ENCODE results near the gene RASAL2. TPM values are rescaled to one million over a fixed set of nuclear protein-coding genes. Genes with fewer than 3 reads are reported as not detected.
"Not testable (repeated sequence)": the region's sequence is repeated elsewhere in the genome, so short reads cannot be mapped to it uniquely, and the experiment has no call there.

The RASAL2 gene
- total and polyA plus RNA-seq, 2 donors (not counting 1 experiment from before 2014, with no cell fraction given): 0.12 TPM; not detected in 1

GRCh38 chr1:178388418-178389145, 294.7 kb downstream of the RASAL2 start:
- Histone ChIP-seq H3K27me3 (replicated peaks in 1 of 4; ENCODE audit: control extremely low read depth in 1 of 4, control insufficient read depth in 3 of 4, insufficient read depth in 4 of 4, low read length in 3 of 4) (no peaks in the 10 kb centered on the region), H2AFZ (ENCODE audit: insufficient read depth, low read depth, low read length, poor library complexity, severe bottlenecking) (no peak overlapping the region), H3K79me2 (ENCODE audit: control insufficient read depth, insufficient read depth, low read length) (no peaks in the 10 kb centered on the region), H3K4me2 (replicated peaks; ENCODE audit: low read depth, low read length, poor library complexity, severe bottlenecking) (no peak overlapping the region), H3K9ac (ENCODE audit: low read length) (no peak overlapping the region), H4K20me1 (ENCODE audit: control insufficient read depth, insufficient read depth, low read length, poor library complexity, severe bottlenecking) (no peaks in the 10 kb centered on the region), H3K4me1 (ENCODE audit: control insufficient read depth in 2 of 2, insufficient read depth in 2 of 2, low read length in 2 of 2) (no peaks in the 10 kb centered on the region), H3K4me3 (ENCODE audit: control extremely low read depth in 1 of 5, extremely low read depth in 1 of 5, insufficient read depth in 1 of 5, low read depth in 2 of 5, low read length in 4 of 5) (no peak overlapping the region), H3K9me3 (ENCODE audit: control extremely low read depth in 1 of 3, control insufficient read depth in 2 of 3, insufficient read depth in 1 of 3, low read length in 2 of 3) (no peaks in the 10 kb centered on the region), H3K27ac (ENCODE audit: low read length in 2 of 2) (no peak overlapping the region), H3K36me3 (replicated peaks in 1 of 2; ENCODE audit: control extremely low read depth in 1 of 2, control insufficient read depth in 1 of 2, extremely low read depth in 1 of 2, insufficient read depth in 2 of 2, low read length in 1 of 2) (no peaks in the 10 kb centered on the region)
- Mint-ChIP-seq H3K27ac (no peak overlapping the region), H3K4me1 (no peaks in the 10 kb centered on the region), H3K27me3 (peaks cover 6% of the 10 kb centered on the region), H3K4me3 (no peak overlapping the region), H3K9me3 (ENCODE audit: insufficient read depth) (no peaks in the 10 kb centered on the region)
- 76% methylated on average over 5 of the region's 6 CpGs for WGBS (ENCODE audit: insufficient coverage)
- no peak for ATAC-seq (ENCODE audit: low read depth)
- TF ChIP-seq CTCF (IDR thresholded peaks at IDR 0.05) (no peak), EZH2 (IDR thresholded peaks at IDR 0.05; ENCODE audit: borderline replicate concordance, insufficient read depth, low read depth, low read length, poor library complexity, severe bottlenecking) (no peak)
- CTCF ChIA-PET: no interaction called here
- no peak for DNase-seq
- intact Hi-C loops (cut with micrococcal nuclease): no loop called here
- POLR2A ChIA-PET: no interaction called here

GRCh38 chr1:178389441-178389840, 295.5 kb downstream of the RASAL2 start:
- H3K9me3 ChIP-seq (ENCODE audit: control extremely low read depth in 1 of 3, control insufficient read depth in 2 of 3, insufficient read depth in 1 of 3, low read length in 2 of 3): no peaks in the 10 kb centered on the region
- POLR2A ChIA-PET: no interaction called here
- CTCF ChIA-PET: no interaction called here
- H3K4me3 ChIP-seq (ENCODE audit: control extremely low read depth in 1 of 5, extremely low read depth in 1 of 5, insufficient read depth in 1 of 5, low read depth in 2 of 5, low read length in 4 of 5): no peak overlapping the region
- no peaks in the 10 kb centered on the region for H3K79me2 ChIP-seq (ENCODE audit: control insufficient read depth, insufficient read depth, low read length)
- H3K4me2 ChIP-seq (replicated peaks; ENCODE audit: low read depth, low read length, poor library complexity, severe bottlenecking): no peak overlapping the region
- no peak overlapping the region for H3K27ac ChIP-seq (ENCODE audit: low read length in 2 of 2)
- H3K27ac Mint-ChIP-seq: no peak overlapping the region
- no peaks in the 10 kb centered on the region for H3K27me3 ChIP-seq (replicated peaks in 1 of 4; ENCODE audit: control extremely low read depth in 1 of 4, control insufficient read depth in 3 of 4, insufficient read depth in 4 of 4, low read length in 3 of 4)
- intact Hi-C loops (cut with micrococcal nuclease): no loop called here
- no peak overlapping the region for H3K9ac ChIP-seq (ENCODE audit: low read length)
- no peaks in the 10 kb centered on the region for H3K36me3 ChIP-seq (replicated peaks in 1 of 2; ENCODE audit: control extremely low read depth in 1 of 2, control insufficient read depth in 1 of 2, extremely low read depth in 1 of 2, insufficient read depth in 2 of 2, low read length in 1 of 2)
- no peaks in the 10 kb centered on the region for H3K4me1 Mint-ChIP-seq
- ATAC-seq (ENCODE audit: low read depth): no peak
- no peak overlapping the region for H3K4me3 Mint-ChIP-seq
- TF ChIP-seq EZH2 (IDR thresholded peaks at IDR 0.05; ENCODE audit: borderline replicate concordance, insufficient read depth, low read depth, low read length, poor library complexity, severe bottlenecking) (no peak), CTCF (IDR thresholded peaks at IDR 0.05) (no peak)
- no peak overlapping the region for H2AFZ ChIP-seq (ENCODE audit: insufficient read depth, low read depth, low read length, poor library complexity, severe bottlenecking)
- H3K9me3 Mint-ChIP-seq (ENCODE audit: insufficient read depth): no peaks in the 10 kb centered on the region
- H4K20me1 ChIP-seq (ENCODE audit: control insufficient read depth, insufficient read depth, low read length, poor library complexity, severe bottlenecking): no peaks in the 10 kb centered on the region
- no peaks in the 10 kb centered on the region for H3K4me1 ChIP-seq (ENCODE audit: control insufficient read depth in 2 of 2, insufficient read depth in 2 of 2, low read length in 2 of 2)
- DNase-seq: no peak
- H3K27me3 Mint-ChIP-seq: peaks cover 7% of the 10 kb centered on the region

GRCh38 chr1:178390280-178390679, 296.4 kb downstream of the RASAL2 start:
- H3K27ac Mint-ChIP-seq; H3K79me2 ChIP-seq (ENCODE audit: control insufficient read depth, insufficient read depth, low read length); H3K27me3 Mint-ChIP-seq; H2AFZ ChIP-seq (ENCODE audit: insufficient read depth, low read depth, low read length, poor library complexity, severe bottlenecking); H3K36me3 ChIP-seq (replicated peaks in 1 of 2; ENCODE audit: control extremely low read depth in 1 of 2, control insufficient read depth in 1 of 2, extremely low read depth in 1 of 2, insufficient read depth in 2 of 2, low read length in 1 of 2); H3K4me3 Mint-ChIP-seq; H3K27ac ChIP-seq (ENCODE audit: low read length in 2 of 2); H3K4me1 Mint-ChIP-seq; H3K27me3 ChIP-seq (replicated peaks in 1 of 4; ENCODE audit: control extremely low read depth in 1 of 4, control insufficient read depth in 3 of 4, insufficient read depth in 4 of 4, low read length in 3 of 4); H3K4me1 ChIP-seq (ENCODE audit: control insufficient read depth in 2 of 2, insufficient read depth in 2 of 2, low read length in 2 of 2); CTCF ChIA-PET; H4K20me1 ChIP-seq (ENCODE audit: control insufficient read depth, insufficient read depth, low read length, poor library complexity, severe bottlenecking); H3K4me3 ChIP-seq (ENCODE audit: control extremely low read depth in 1 of 5, extremely low read depth in 1 of 5, insufficient read depth in 1 of 5, low read depth in 2 of 5, low read length in 4 of 5); DNase-seq; POLR2A ChIA-PET; ATAC-seq (ENCODE audit: low read depth); intact Hi-C loops (cut with micrococcal nuclease); H3K4me2 ChIP-seq (replicated peaks; ENCODE audit: low read depth, low read length, poor library complexity, severe bottlenecking); H3K9me3 ChIP-seq (ENCODE audit: control extremely low read depth in 1 of 3, control insufficient read depth in 2 of 3, insufficient read depth in 1 of 3, low read length in 2 of 3); H3K9me3 Mint-ChIP-seq (ENCODE audit: insufficient read depth); H3K9ac ChIP-seq (ENCODE audit: low read length): not testable (repeated sequence)
- 88% methylated on average over 6 of the region's 8 CpGs for WGBS (ENCODE audit: insufficient coverage)
